Upper lobe of left lung (tissue), 4 donors: ENCODE measurements around the gene MYO6.

Experiments used
- EP300 ChIP-seq, 4 donors: sonication (generic); formaldehyde crosslinking; IDR thresholded peaks; one replicate each; pipeline ENCODE4 v1.5.1; 2017; ENCODE audit warnings: antibody characterized with exemption in 4 of 4, control low read depth in 2 of 4
- POLR2A ChIP-seq, 4 donors: fragments of 450-650 bp; IDR thresholded peaks; one replicate each; pipeline ENCODE4 v1.5.1; 2016 to 2017; ENCODE audit warnings: antibody characterized with exemption in 4 of 4, mild to moderate bottlenecking in 2 of 4
- TF ChIP-seq, protein P1 (sequence below), 6 experiments: fragments of 450-650 bp in 4 of 6; fragments of 200-600 bp in 2 of 6; sonication (generic) in 2 of 6; IDR thresholded peaks; one replicate each; pipeline ENCODE4 v1.5.1; 2016 to 2019; ENCODE audit warnings: antibody characterized with exemption in 6 of 6

DNA sequence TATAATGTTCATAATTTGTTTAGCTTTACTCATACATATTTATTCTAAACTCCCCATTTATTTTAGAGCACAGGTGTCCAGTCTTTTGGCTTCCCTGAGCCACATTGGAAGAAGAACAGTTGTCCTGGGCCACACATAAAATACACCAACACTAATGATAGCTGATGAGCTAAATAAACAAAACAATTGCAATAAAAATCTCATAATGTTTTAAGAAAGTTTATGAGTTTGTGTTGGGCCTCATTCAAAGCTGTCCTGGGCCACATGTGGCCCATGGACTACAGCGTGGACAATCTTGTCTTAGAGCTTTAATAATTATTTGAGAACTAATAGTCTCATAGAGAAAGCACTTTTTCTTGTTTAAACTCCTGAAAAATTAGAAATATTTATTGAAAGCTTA, 131.3 kb downstream of the MYO6 start:
- TF ChIP-seq EP300 (IDR thresholded peaks at IDR 0.05): no peak
- TF ChIP-seq POLR2A (IDR thresholded peaks at IDR 0.05): no peak
- TF ChIP-seq, protein P1, sequence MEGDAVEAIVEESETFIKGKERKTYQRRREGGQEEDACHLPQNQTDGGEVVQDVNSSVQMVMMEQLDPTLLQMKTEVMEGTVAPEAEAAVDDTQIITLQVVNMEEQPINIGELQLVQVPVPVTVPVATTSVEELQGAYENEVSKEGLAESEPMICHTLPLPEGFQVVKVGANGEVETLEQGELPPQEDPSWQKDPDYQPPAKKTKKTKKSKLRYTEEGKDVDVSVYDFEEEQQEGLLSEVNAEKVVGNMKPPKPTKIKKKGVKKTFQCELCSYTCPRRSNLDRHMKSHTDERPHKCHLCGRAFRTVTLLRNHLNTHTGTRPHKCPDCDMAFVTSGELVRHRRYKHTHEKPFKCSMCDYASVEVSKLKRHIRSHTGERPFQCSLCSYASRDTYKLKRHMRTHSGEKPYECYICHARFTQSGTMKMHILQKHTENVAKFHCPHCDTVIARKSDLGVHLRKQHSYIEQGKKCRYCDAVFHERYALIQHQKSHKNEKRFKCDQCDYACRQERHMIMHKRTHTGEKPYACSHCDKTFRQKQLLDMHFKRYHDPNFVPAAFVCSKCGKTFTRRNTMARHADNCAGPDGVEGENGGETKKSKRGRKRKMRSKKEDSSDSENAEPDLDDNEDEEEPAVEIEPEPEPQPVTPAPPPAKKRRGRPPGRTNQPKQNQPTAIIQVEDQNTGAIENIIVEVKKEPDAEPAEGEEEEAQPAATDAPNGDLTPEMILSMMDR (IDR thresholded peaks at IDR 0.05): no peak
